OCI-LY7 (cell line): Measurements from ENCODE around the gene TRAF3.

ENCODE experiments used
- EZH2phosphoT487 ChIP-seq: fragments of 200-600 bp; sonication (generic); IDR thresholded peaks from 2 replicates; pipeline ENCODE4 v1.6.1; 2018; ENCODE audit warnings: low read depth, borderline replicate concordance, mild to moderate bottlenecking, mixed run types, antibody characterized with exemption, low read length, moderate library complexity, mixed read lengths
- TF ChIP-seq, protein P1 (sequence below): fragments of 200-600 bp; sonication (generic); conservative IDR thresholded peaks from 2 replicates; pipeline ENCODE4 v1.5.1; 2014; ENCODE audit warnings: mild to moderate bottlenecking, antibody characterized with exemption, low read length, moderate library complexity, mixed read lengths

- TF ChIP-seq, protein P1, sequence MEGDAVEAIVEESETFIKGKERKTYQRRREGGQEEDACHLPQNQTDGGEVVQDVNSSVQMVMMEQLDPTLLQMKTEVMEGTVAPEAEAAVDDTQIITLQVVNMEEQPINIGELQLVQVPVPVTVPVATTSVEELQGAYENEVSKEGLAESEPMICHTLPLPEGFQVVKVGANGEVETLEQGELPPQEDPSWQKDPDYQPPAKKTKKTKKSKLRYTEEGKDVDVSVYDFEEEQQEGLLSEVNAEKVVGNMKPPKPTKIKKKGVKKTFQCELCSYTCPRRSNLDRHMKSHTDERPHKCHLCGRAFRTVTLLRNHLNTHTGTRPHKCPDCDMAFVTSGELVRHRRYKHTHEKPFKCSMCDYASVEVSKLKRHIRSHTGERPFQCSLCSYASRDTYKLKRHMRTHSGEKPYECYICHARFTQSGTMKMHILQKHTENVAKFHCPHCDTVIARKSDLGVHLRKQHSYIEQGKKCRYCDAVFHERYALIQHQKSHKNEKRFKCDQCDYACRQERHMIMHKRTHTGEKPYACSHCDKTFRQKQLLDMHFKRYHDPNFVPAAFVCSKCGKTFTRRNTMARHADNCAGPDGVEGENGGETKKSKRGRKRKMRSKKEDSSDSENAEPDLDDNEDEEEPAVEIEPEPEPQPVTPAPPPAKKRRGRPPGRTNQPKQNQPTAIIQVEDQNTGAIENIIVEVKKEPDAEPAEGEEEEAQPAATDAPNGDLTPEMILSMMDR = no peak
- no peak for TF ChIP-seq EZH2phosphoT487
These were observed 98.4 kb downstream of the TRAF3 start for GRCh38 chr14:102875652-102876051.
